ENCODE data around the gene ATXN2L. TPM values are rescaled to one million over a fixed set of nuclear protein-coding genes. Genes with fewer than 3 reads are reported as not detected.

Gene ATXN2L
- total and polyA plus RNA-seq, 9 donors = 36.2 to 143 (median 84.6) TPM

- Histone ChIP-seq H3K4me1 (ENCODE audit: insufficient read depth) (no peaks in the 10 kb centered on the region), H3K36me3 (no peaks in the 10 kb centered on the region), H3K27ac (no peak overlapping the region), H3K27me3 (no peaks in the 10 kb centered on the region), H3K9me3 (no peaks in the 10 kb centered on the region), H3K4me3 (no peak overlapping the region)
- WGBS, 3 donors = 35 to 42% (median 38%) methylated on average over 6 of the region's 6 CpGs
- intact Hi-C loops (cut with DNase I) = loop anchor here in 2 of 4 donors (5.0 to 10.0 kb wide), 2 partner anchors 51 to 109 kb away; partner anchors contain the start of genes ATP2A1 (in 1 of the 2) and CD19 (in 1 of the 2)
- no peak for TF ChIP-seq CTCF (IDR thresholded peaks at IDR 0.05)
- TF ChIP-seq EP300 (IDR thresholded peaks at IDR 0.05) = no peak
- no peak for DNase-seq
These were observed 3.3 kb downstream of the ATXN2L start for GRCh38 chr16:28826141-28826540.

GRCh38 chr16:28829747-28830146 is 6.9 kb downstream of the ATXN2L start:
- Histone ChIP-seq H3K36me3 (no peaks in the 10 kb centered on the region), H3K27ac (no peak overlapping the region), H3K4me3 (no peak overlapping the region), H3K9me3 (no peaks in the 10 kb centered on the region), H3K27me3 (no peaks in the 10 kb centered on the region), H3K4me1 (ENCODE audit: insufficient read depth) (no peaks in the 10 kb centered on the region)
- TF ChIP-seq CTCF (IDR thresholded peaks at IDR 0.05) (no peak), EP300 (IDR thresholded peaks at IDR 0.05) (no peak), POLR2A (IDR thresholded peaks at IDR 0.05) (no peak)
- 91 to 94% (median 93%) methylated on average over 13 of the region's 13 CpGs for WGBS, 3 donors
- intact Hi-C loops (cut with DNase I) = loop anchor here in 2 of 4 donors (5.0 to 10.0 kb wide), 2 partner anchors 48 to 105 kb away; partner anchors contain the start of genes ATP2A1 (in 1 of the 2) and CD19 (in 1 of the 2)
- no peak for DNase-seq

GRCh38 chr16:28830531-28830930 is 7.7 kb downstream of the ATXN2L start:
- Histone ChIP-seq H3K9me3 (no peaks in the 10 kb centered on the region), H3K27me3 (no peaks in the 10 kb centered on the region), H3K36me3 (no peaks in the 10 kb centered on the region), H3K4me3 (no peak overlapping the region), H3K27ac (no peak overlapping the region), H3K4me1 (ENCODE audit: insufficient read depth) (no peaks in the 10 kb centered on the region)
- TF ChIP-seq CTCF (IDR thresholded peaks at IDR 0.05) (no peak), EP300 (IDR thresholded peaks at IDR 0.05) (no peak), POLR2A (IDR thresholded peaks at IDR 0.05) (no peak)
- 81 to 83% (median 82%) methylated on average over 13 of the region's 13 CpGs for WGBS, 3 donors
- no peak for DNase-seq
- intact Hi-C loops (cut with DNase I) = no loop called here

- Histone ChIP-seq H3K9me3 (no peaks in the 10 kb centered on the region), H3K27me3 (no peaks in the 10 kb centered on the region), H3K36me3 (no peaks in the 10 kb centered on the region), H3K4me1 (ENCODE audit: insufficient read depth) (no peaks in the 10 kb centered on the region), H3K4me3 (no peak overlapping the region), H3K27ac (no peak overlapping the region)
- WGBS, 3 donors = 90 to 96% (median 92%) methylated on average over 13 to 14 of the region's 14 CpGs
- no peak for DNase-seq
- intact Hi-C loops (cut with DNase I) = no loop called here
- TF ChIP-seq CTCF (IDR thresholded peaks at IDR 0.05) = no peak
- TF ChIP-seq POLR2A (IDR thresholded peaks at IDR 0.05) = no peak
- no peak for TF ChIP-seq EP300 (IDR thresholded peaks at IDR 0.05)
These were observed 11.6 kb downstream of the ATXN2L start for GRCh38 chr16:28834349-28834748.

All from ovary (tissue), 9 donors.